ENCODE data around the gene MPZL1. TPM values are rescaled to one million over a fixed set of nuclear protein-coding genes. Genes with fewer than 3 reads are reported as not detected.

MPZL1 gene
- total RNA-seq, 2 donors from 2014 or later = 112 to 144 TPM

DNA sequence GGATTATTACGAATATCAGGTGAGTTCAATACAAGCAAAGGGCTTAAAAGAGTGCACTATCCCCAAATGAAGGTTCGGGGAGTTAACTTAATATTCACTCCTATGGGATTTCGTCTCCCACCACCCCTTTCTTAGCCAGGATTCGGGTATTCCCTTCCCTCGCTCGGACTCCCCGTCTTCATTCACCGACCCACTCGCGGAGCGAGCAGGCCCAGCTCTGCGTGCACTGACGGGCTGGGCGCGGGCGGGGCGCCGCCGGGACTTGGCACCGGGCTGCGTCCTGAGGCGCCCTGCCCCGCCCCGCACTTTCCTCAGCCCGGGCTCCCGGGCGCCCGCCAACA lies 7.7 kb upstream of the MPZL1 start:
- TF ChIP-seq, protein P1, sequence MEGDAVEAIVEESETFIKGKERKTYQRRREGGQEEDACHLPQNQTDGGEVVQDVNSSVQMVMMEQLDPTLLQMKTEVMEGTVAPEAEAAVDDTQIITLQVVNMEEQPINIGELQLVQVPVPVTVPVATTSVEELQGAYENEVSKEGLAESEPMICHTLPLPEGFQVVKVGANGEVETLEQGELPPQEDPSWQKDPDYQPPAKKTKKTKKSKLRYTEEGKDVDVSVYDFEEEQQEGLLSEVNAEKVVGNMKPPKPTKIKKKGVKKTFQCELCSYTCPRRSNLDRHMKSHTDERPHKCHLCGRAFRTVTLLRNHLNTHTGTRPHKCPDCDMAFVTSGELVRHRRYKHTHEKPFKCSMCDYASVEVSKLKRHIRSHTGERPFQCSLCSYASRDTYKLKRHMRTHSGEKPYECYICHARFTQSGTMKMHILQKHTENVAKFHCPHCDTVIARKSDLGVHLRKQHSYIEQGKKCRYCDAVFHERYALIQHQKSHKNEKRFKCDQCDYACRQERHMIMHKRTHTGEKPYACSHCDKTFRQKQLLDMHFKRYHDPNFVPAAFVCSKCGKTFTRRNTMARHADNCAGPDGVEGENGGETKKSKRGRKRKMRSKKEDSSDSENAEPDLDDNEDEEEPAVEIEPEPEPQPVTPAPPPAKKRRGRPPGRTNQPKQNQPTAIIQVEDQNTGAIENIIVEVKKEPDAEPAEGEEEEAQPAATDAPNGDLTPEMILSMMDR (IDR thresholded peaks at IDR 0.05) = no peak
- Histone ChIP-seq H3K27ac (peak overlapping the region; percentile 75), H3K9me3 (no peaks in the 10 kb centered on the region), H3K4me1 (no peaks in the 10 kb centered on the region), H3K27me3 (no peaks in the 10 kb centered on the region), H3K36me3 (no peaks in the 10 kb centered on the region), H3K9ac (ENCODE audit: low read depth in 2 of 2, low read length in 2 of 2) (peak overlapping the region; percentile 75 to 83), H3K4me3 (peak overlapping the region; percentile 46)
- intact Hi-C loops (cut with DNase I) = loop anchor here (10.0 kb wide), 2 partner anchors 221 to 371 kb away; partner anchors contain the start of genes DCAF6 and MPC2
- peak; percentile 88 for DNase-seq

GRCh38 chr1:167714439-167715156 lies 7.2 kb upstream of the MPZL1 start:
- Histone ChIP-seq H3K27me3 (no peaks in the 10 kb centered on the region), H3K4me1 (no peaks in the 10 kb centered on the region), H3K9ac (ENCODE audit: low read depth in 2 of 2, low read length in 2 of 2) (peak overlapping the region; percentile 75 to 83), H3K27ac (peak overlapping the region; percentile 75), H3K36me3 (no peaks in the 10 kb centered on the region), H3K9me3 (no peaks in the 10 kb centered on the region), H3K4me3 (peak overlapping the region; percentile 46)
- peak; percentile 96 for DNase-seq
- TF ChIP-seq, protein P1 (IDR thresholded peaks at IDR 0.05) = no peak
- intact Hi-C loops (cut with DNase I) = loop anchor here (10.0 kb wide), 2 partner anchors 220 to 370 kb away; partner anchors contain the start of genes DCAF6 and MPC2

DNA sequence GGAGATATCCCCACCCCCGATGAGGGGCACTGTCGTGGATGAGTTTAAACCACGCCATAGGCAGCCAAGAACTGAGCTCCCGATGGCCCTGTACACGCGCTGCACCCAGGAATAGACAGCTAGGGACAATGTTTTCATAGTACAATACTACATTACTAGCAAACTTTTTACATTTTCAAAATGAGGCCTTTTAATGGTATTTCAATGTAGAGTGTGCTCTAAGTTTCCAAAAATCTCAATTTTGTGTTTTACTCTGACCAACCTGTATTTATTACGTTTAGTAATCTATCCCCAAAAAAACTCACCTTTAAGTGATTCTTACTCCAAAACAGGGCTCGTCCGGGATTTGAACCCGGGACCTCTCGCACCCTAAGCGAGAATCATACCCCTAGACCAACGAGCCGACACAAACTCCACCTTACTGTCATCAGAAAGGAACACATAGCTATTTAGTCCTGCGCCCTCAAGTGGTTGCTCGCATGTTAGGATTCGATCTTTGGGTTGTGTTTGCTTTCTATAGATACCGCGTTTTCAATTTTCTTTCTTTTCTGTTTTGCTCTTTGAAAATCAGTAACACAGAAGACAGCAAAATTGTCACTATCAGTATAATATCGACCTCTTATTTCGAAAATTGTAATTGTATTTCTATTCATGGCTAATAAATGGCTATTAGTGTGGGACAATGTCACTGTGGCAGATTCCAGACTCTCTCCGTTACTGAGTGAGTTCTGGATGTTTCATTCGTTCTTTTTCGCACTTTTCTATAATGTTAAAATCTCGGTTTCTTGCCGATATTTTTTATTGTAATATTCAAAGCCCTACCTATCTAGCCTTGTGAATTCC lies 6.4 kb upstream of the MPZL1 start:
- H3K4me1 ChIP-seq = no peaks in the 10 kb centered on the region
- no peaks in the 10 kb centered on the region for H3K27me3 ChIP-seq
- peak overlapping the region in 1 of 2 donors; percentile 83 for H3K9ac ChIP-seq (ENCODE audit: low read depth in 2 of 2, low read length in 2 of 2)
- peak overlapping the region; percentile 75 for H3K27ac ChIP-seq
- DNase-seq = peak; percentile 94
- TF ChIP-seq, protein P1 (IDR thresholded peaks at IDR 0.05) = peak; percentile 76
- no peaks in the 10 kb centered on the region for H3K36me3 ChIP-seq
- H3K9me3 ChIP-seq = no peaks in the 10 kb centered on the region
- intact Hi-C loops (cut with DNase I) = loop anchor here (10.0 kb wide), 2 partner anchors 219 to 369 kb away; partner anchors contain the start of genes DCAF6 and MPC2
- peak overlapping the region; percentile 46 for H3K4me3 ChIP-seq

DNA sequence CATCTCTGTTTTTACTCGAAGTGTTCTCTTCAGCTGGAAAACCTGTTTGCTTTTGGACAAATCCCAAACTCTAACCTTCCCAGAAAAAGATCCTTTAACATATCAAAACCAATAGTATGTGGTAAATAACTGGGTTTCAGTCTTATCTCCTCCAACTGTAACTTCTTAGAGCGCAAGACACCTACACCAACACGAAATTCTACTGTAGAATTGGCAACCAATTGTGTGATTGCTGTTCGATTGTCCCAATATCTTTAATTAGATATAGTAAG lies 5.8 kb upstream of the MPZL1 start:
- Histone ChIP-seq H3K4me1 (no peaks in the 10 kb centered on the region), H3K4me3 (peak overlapping the region; percentile 46), H3K9ac (ENCODE audit: low read depth in 2 of 2, low read length in 2 of 2) (peak overlapping the region in 1 of 2 donors; percentile 83), H3K27ac (peak overlapping the region; percentile 75), H3K9me3 (no peaks in the 10 kb centered on the region), H3K27me3 (no peaks in the 10 kb centered on the region), H3K36me3 (no peaks in the 10 kb centered on the region)
- TF ChIP-seq, protein P1 (IDR thresholded peaks at IDR 0.05) = no peak
- no peak for DNase-seq
- intact Hi-C loops (cut with DNase I) = loop anchor here (10.0 kb wide), 2 partner anchors 219 to 369 kb away; partner anchors contain the start of genes DCAF6 and MPC2

DNA sequence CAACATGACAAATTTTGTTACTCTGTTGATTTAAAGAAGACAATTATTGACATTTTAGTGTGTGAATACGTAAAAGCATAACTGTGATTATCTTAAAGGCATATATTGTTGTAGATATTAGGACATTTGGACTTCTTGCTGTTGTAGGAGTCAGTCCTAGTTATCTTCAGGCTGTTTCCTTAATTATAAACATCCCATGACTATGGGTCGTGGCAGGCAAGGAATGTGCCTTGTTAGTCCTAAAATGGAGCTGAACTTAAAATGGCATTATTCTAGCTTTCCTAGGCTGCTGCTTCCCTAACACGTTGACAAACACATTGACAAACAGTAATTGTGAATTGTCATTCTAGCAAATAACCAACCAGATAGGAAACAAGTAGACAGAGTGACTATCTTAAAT lies 4.4 kb upstream of the MPZL1 start:
- no peak overlapping the region for H3K4me3 ChIP-seq
- intact Hi-C loops (cut with DNase I) = loop anchor here (10.0 kb wide), 2 partner anchors 217 to 367 kb away; partner anchors contain the start of genes DCAF6 and MPC2

More for the DNA sequence above, 4.4 kb upstream of the MPZL1 start:
- no peaks in the 10 kb centered on the region for H3K4me1 ChIP-seq
- no peaks in the 10 kb centered on the region for H3K27me3 ChIP-seq
- H3K9me3 ChIP-seq = no peaks in the 10 kb centered on the region
- H3K36me3 ChIP-seq = no peaks in the 10 kb centered on the region
- TF ChIP-seq, protein P1 (IDR thresholded peaks at IDR 0.05) = no peak
- DNase-seq = no peak
- H3K9ac ChIP-seq (ENCODE audit: low read depth in 2 of 2, low read length in 2 of 2) = no peak overlapping the region
- no peak overlapping the region for H3K27ac ChIP-seq
